ENCODE measurements around the gene CDCA4. TPM values are rescaled to one million over a fixed set of nuclear protein-coding genes. Genes with fewer than 3 reads are reported as not detected.

The CDCA4 gene
- total and polyA plus RNA-seq, 10 of the 15 experiments (the other 5 are each of a cell fraction or from before 2014, with no cell fraction given), result 10.4 to 64.0 (median 52.1) TPM

DNA sequence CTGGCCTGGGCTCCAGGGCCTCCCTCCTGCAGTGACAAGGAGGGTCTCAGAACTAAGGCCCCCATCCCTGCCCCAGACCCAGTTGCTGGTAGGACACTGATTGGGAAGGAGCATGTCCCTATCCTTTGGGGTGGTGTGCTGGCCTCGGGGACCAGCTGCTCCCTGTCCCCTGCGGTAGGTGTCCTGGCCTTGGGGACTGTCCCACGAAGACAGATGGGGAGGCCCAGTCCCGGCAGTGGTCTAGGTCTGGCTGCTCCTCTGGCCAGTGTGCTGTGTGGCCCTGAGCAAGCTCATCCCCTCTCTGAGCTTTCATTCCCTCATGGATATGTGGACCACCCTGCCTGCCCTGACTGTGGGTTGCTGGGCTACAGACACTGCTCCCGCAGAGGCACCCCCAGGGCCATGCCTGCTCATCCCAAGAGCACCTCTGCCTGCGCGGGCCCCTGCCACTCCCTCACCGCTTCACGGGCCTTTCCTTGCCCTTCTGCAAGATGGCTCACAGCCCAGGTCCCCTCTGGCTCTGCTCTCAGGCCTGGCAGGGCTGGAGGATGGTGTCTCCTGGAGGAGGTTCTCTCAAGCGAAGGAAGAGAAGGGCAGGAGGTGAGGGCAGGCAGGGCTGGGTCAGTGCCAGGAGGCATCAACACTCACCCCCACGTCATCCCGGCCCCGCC is 55.2 kb downstream of the CDCA4 start:
- H3K4me3 ChIP-seq, result no peak overlapping the region
- in situ Hi-C loops (cut with MboI) (no loop called here), intact Hi-C loops (cut with micrococcal nuclease; ENCODE audit: unreplicated experiment) (no loop called here)
- no peaks in the 10 kb centered on the region for H4K20me1 ChIP-seq (ENCODE audit: control insufficient read depth, insufficient read depth)
- H3K36me3 ChIP-seq (ENCODE audit: control insufficient read depth in 2 of 2, insufficient read depth in 2 of 2, low read length in 1 of 2), result no peaks in the 10 kb centered on the region
- 45% methylated on average over 12 of the region's 13 CpGs for WGBS (ENCODE audit: insufficient coverage, insufficient replicate concordance, low lambda C conversion rate, missing lambda C conversion rate)
- ChIA-PET SMC1A (ENCODE audit: uncharacterized antibody, unreplicated experiment) (no interaction called here), CTCF (no interaction called here), POLR2A (no interaction called here), RAD21 (ENCODE audit: unreplicated experiment) (no interaction called here)
- H3K27ac ChIP-seq (ENCODE audit: control insufficient read depth, insufficient read depth), result no peak overlapping the region
- H3K79me2 ChIP-seq (ENCODE audit: control insufficient read depth, insufficient read depth, low read length), result no peaks in the 10 kb centered on the region
- H3K4me2 ChIP-seq (ENCODE audit: control insufficient read depth, insufficient read depth), result no peak overlapping the region
- H3K9ac ChIP-seq (ENCODE audit: control insufficient read depth, insufficient read depth, low read length), result no peak overlapping the region
- DNase-seq (ENCODE audit: low read depth, low spot score) (no peak), ATAC-seq (no peak), FAIRE-seq (no peak)
- no peak overlapping the region for H2AFZ ChIP-seq (ENCODE audit: control insufficient read depth, low read depth, low read length)
- no TSS peak for BruUV-seq (replicated peaks)
- TF ChIP-seq, protein P1, sequence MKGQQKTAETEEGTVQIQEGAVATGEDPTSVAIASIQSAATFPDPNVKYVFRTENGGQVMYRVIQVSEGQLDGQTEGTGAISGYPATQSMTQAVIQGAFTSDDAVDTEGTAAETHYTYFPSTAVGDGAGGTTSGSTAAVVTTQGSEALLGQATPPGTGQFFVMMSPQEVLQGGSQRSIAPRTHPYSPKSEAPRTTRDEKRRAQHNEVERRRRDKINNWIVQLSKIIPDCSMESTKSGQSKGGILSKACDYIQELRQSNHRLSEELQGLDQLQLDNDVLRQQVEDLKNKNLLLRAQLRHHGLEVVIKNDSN (IDR thresholded peaks at IDR 0.05; ENCODE audit: borderline replicate concordance, extremely low read length, insufficient read depth, low read depth, low read length), result no peak
- no peak for TF ChIP-seq POLR2AphosphoS5 (IDR thresholded peaks at IDR 0.05; ENCODE audit: low read length)
- TF ChIP-seq ASH2L (IDR thresholded peaks at IDR 0.05; ENCODE audit: borderline replicate concordance, low read depth), result no peak
- TF ChIP-seq, protein P2, sequence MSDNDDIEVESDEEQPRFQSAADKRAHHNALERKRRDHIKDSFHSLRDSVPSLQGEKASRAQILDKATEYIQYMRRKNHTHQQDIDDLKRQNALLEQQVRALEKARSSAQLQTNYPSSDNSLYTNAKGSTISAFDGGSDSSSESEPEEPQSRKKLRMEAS (IDR thresholded peaks at IDR 0.05; ENCODE audit: low read depth, low read length), result no peak
- TF ChIP-seq SRF (IDR thresholded peaks at IDR 0.05; ENCODE audit: low read depth in 2 of 2, low read length in 2 of 2), result no peak
- no peak for TF ChIP-seq ZSCAN29 (IDR thresholded peaks at IDR 0.05)
- TF ChIP-seq, protein P3, sequence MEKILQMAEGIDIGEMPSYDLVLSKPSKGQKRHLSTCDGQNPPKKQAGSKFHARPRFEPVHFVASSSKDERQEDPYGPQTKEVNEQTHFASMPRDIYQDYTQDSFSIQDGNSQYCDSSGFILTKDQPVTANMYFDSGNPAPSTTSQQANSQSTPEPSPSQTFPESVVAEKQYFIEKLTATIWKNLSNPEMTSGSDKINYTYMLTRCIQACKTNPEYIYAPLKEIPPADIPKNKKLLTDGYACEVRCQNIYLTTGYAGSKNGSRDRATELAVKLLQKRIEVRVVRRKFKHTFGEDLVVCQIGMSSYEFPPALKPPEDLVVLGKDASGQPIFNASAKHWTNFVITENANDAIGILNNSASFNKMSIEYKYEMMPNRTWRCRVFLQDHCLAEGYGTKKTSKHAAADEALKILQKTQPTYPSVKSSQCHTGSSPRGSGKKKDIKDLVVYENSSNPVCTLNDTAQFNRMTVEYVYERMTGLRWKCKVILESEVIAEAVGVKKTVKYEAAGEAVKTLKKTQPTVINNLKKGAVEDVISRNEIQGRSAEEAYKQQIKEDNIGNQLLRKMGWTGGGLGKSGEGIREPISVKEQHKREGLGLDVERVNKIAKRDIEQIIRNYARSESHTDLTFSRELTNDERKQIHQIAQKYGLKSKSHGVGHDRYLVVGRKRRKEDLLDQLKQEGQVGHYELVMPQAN (conservative IDR thresholded peaks at IDR 0.05), result no peak
- TF ChIP-seq RCOR1 (conservative IDR thresholded peaks at IDR 0.05; ENCODE audit: low read depth, low read length), result no peak
- no peak for TF ChIP-seq MXI1 (IDR thresholded peaks at IDR 0.05; ENCODE audit: low read depth, low read length)
- no peak for TF ChIP-seq SMAD1 (IDR thresholded peaks at IDR 0.05; ENCODE audit: low read depth, partially characterized antibody)
- H3K4me1 ChIP-seq (ENCODE audit: control insufficient read depth, insufficient read depth, low read length), result no peaks in the 10 kb centered on the region
- peaks cover 3 to 7% of the 10 kb centered on the region in 2 experiments for H3K27me3 ChIP-seq (replicated peaks in 1 of 2; ENCODE audit: control insufficient read depth in 2 of 2, insufficient read depth in 2 of 2, low read length in 1 of 2)
- H3K9me3 ChIP-seq (replicated peaks; ENCODE audit: control insufficient read depth, insufficient read depth, low read length), result no peaks in the 10 kb centered on the region

Data from GM12878 (cell line).